SK-N-SH treated with all-trans-retinoic acid at 6 μM for 48 hours (cell line): ENCODE measurements around the gene ZNF384.
"Not testable (repeated sequence)": the region's sequence is repeated elsewhere in the genome, so short reads cannot be mapped to it uniquely, and the experiment has no call there.

Experiments used
- ATAC-seq: fragments of 200-7000 bp; cut with Tn5 transposase; 3 replicates; pipeline ENCODE4 v1.9.1; 2020; ENCODE audit warnings: mild to moderate bottlenecking, moderate library complexity
- ARNTL ChIP-seq: fragments of 450-650 bp; formaldehyde crosslinking; IDR thresholded peaks from 2 replicates; pipeline ENCODE4 v1.5.0; 2020; ENCODE audit warnings: low read depth, mild to moderate bottlenecking, moderate library complexity, borderline replicate concordance
- BACH2 ChIP-seq: fragments of 250-450 bp; sonication (Bioruptor Pico); IDR thresholded peaks from 2 replicates; pipeline ENCODE4 v1.9.0; 2021; ENCODE audit warnings: mild to moderate bottlenecking, borderline replicate concordance
- CSDC2 ChIP-seq: fragments of 250-450 bp; sonication (Bioruptor Pico); IDR thresholded peaks from 2 replicates; pipeline ENCODE4 v1.5.0; 2020; ENCODE audit warnings: mild to moderate bottlenecking, moderate library complexity
- GLIS3 ChIP-seq: fragments of 250-450 bp; sonication (Bioruptor Pico); IDR thresholded peaks from 2 replicates; pipeline ENCODE4 v1.5.0; 2020; ENCODE audit warnings: mild to moderate bottlenecking, moderate library complexity
- ISL1 ChIP-seq: fragments of 250-450 bp; sonication (Bioruptor Pico); IDR thresholded peaks from 2 replicates; pipeline ENCODE4 v2.1.2; 2022; ENCODE audit warnings: mild to moderate bottlenecking, moderate library complexity
- PPARA ChIP-seq: fragments of 250-450 bp; sonication (Bioruptor Pico); IDR thresholded peaks from 2 replicates; pipeline ENCODE4 v1.5.0; 2020; ENCODE audit warnings: mild to moderate bottlenecking, borderline replicate concordance
- SNAI2 ChIP-seq: fragments of 250-450 bp; sonication (Bioruptor Pico); IDR thresholded peaks from 2 replicates; pipeline ENCODE4 v1.5.0; 2020; ENCODE audit warnings: mild to moderate bottlenecking, moderate library complexity
- ZFP3 ChIP-seq: fragments of 250-450 bp; sonication (Bioruptor Pico); IDR thresholded peaks from 2 replicates; pipeline ENCODE4 v1.5.0; 2020; ENCODE audit warnings: mild to moderate bottlenecking, moderate library complexity
- ZFP30 ChIP-seq: fragments of 450-650 bp; formaldehyde crosslinking; IDR thresholded peaks from 2 replicates; pipeline ENCODE4 v1.5.0; 2022; ENCODE audit warnings: mild to moderate bottlenecking, moderate library complexity
- ZNF565 ChIP-seq: fragments of 450-650 bp; formaldehyde crosslinking; conservative IDR thresholded peaks from 2 replicates; pipeline ENCODE4 v1.5.0; 2020; ENCODE audit warnings: low read depth, mild to moderate bottlenecking, moderate library complexity
- ZNF70 ChIP-seq: fragments of 450-650 bp; formaldehyde crosslinking; IDR thresholded peaks from 2 replicates; pipeline ENCODE4 v1.5.0; 2020; ENCODE audit warnings: mild to moderate bottlenecking, moderate library complexity
- ZNF8 ChIP-seq: fragments of 450-650 bp; formaldehyde crosslinking; IDR thresholded peaks from 2 replicates; pipeline ENCODE4 v1.5.0; 2020; ENCODE audit warnings: mild to moderate bottlenecking, moderate library complexity
- TF ChIP-seq, protein P1 (sequence below): fragments of 250-450 bp; sonication (Bioruptor Pico); IDR thresholded peaks from 2 replicates; pipeline ENCODE4 v1.5.1; 2021; ENCODE audit warnings: mild to moderate bottlenecking, moderate library complexity
- TF ChIP-seq, protein P2 (sequence below): fragments of 250-450 bp; sonication (Bioruptor Pico); IDR thresholded peaks from 2 replicates; pipeline ENCODE4 v1.5.0; 2020; ENCODE audit warnings: mild to moderate bottlenecking, moderate library complexity
- TF ChIP-seq, protein P3 (sequence below): fragments of 250-450 bp; sonication (Bioruptor Pico); IDR thresholded peaks from 2 replicates; pipeline ENCODE4 v1.8.0; 2021; ENCODE audit warnings: low read depth, mild to moderate bottlenecking, moderate library complexity, borderline replicate concordance
- TF ChIP-seq, protein P4 (sequence below): fragments of 250-450 bp; sonication (Bioruptor Pico); IDR thresholded peaks from 2 replicates; pipeline ENCODE4 v1.8.0; 2020; ENCODE audit warnings: mild to moderate bottlenecking, moderate library complexity, borderline replicate concordance

ZNF384 gene

DNA sequence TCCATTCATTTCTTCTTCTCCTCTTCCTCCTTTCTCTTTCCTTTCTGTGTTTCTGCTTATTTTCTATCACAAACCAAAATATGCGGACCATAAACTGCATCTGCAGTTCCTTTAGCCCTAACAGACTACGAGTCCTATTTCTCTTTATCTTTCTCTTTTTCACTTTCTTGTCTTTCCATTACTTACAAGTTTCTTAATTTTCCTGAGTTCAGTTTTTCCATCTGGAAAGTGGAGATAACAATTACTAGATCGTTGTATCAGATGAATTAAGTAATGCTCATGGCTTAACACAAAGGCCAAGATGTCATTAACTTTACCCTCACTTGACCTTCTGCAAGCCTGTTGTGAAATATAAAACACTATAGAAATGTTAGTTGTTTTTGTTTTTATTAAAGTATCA is 33.7 kb upstream of the ZNF384 start:
- no peak for TF ChIP-seq ZNF70 (CRISPR knock-in tag)
- no peak for TF ChIP-seq ZFP3 (CRISPR knock-in tag)
- TF ChIP-seq ZNF8 (CRISPR knock-in tag): no peak
- no peak for TF ChIP-seq BACH2 (CRISPR knock-in tag)
- TF ChIP-seq ZFP30 (CRISPR knock-in tag): no peak
- TF ChIP-seq, protein P1, sequence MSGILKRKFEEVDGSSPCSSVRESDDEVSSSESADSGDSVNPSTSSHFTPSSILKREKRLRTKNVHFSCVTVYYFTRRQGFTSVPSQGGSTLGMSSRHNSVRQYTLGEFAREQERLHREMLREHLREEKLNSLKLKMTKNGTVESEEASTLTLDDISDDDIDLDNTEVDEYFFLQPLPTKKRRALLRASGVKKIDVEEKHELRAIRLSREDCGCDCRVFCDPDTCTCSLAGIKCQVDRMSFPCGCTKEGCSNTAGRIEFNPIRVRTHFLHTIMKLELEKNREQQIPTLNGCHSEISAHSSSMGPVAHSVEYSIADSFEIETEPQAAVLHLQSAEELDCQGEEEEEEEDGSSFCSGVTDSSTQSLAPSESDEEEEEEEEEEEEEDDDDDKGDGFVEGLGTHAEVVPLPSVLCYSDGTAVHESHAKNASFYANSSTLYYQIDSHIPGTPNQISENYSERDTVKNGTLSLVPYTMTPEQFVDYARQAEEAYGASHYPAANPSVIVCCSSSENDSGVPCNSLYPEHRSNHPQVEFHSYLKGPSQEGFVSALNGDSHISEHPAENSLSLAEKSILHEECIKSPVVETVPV: no peak
- TF ChIP-seq ISL1 (CRISPR knock-in tag): no peak
- no peak for TF ChIP-seq PPARA (CRISPR knock-in tag)
- no peak for TF ChIP-seq CSDC2 (CRISPR knock-in tag)

DNA sequence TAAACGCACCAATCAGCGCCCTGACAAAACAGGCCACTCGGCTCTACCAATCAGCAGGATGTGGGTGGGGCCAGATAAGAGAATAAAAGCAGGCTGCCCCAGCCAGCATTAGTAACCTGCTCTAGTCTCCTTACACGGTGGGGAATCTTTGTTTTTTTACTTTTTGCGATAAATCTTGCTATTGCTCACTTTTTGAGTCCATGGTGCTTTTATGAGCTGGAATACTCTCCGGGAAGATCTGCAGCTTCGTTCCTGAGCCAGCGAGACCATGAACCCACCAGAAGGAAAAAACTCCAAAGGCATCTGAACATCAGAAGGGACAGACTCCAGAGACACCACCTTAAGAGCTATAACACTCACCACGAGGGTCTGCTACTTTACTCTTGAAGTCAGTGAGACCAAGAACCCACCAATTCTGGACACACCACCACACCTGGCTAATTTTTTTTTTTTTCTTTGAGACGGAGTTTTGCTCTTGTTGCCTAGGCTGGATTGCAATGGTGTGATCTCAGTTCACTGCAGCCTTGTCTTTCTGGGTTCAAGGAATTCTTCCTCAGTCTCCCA is 27.8 kb upstream of the ZNF384 start:
- TF ChIP-seq CSDC2 (CRISPR knock-in tag): no peak
- ATAC-seq: no peak

More for the DNA sequence above, 33.7 kb upstream of the ZNF384 start:
- no peak for ATAC-seq

DNA sequence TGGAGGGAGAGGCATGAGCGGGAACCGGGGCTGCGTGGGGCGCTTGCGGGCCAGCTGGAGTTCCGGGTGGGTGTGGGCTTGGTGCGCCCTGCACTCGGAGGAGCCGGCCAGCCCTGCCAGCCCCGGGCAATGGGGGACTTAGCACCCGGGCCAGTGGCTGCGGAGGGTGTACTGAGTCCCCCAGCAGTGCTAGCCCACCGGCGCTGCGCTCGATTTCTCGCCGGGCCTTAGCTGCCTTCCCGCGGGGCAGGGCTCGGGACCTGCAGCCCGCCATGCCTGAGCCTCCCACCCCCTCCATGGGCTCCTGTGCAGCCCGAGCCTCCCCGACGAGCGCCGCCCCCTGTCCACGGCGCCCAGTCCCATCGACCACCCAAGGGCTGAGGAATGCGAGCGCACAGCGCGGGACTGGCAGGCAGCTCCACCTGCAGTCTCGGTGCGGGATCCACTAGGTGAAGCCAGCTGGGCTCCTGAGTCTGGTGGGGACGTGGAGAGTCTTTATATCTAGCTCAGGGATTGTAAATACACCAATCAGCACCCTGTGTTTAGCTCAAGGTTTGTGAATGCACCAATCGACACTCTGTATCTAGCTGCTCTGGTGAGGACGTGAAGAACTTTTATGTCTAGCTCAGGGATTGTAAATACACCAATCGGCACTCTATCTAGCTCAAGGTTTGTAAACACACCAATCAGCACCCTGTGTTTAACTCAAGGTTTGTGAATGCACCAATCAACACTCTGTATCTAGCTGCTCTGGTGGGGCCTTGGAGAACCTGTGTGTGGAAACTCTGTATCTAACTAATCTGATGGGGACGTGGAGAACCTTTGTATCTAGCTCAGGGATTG is 27.1 kb upstream of the ZNF384 start:
- ATAC-seq: not testable (repeated sequence)

DNA sequence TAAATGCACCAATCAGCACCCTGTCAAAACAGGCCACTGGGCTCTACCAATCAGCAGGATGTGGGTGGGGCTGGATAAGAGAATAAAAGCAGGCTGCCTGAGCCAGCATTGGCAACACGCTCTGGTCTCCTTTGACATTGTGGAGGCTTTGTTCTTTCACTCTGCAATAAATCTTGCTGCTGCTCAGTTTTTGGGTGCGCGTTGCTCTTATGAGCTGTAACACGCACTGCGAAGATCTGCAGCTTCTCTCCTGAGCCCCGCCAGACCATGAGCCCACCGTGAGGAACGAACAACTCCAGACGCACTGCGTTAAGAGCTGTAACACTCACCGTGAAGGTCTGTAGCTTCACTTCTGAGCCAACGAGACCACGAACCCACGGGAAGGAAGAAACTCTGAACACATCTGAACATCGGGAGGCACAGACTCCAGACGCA is 19.8 kb upstream of the ZNF384 start:
- ATAC-seq: no peak
- no peak for TF ChIP-seq ZFP30 (CRISPR knock-in tag)
- TF ChIP-seq, protein P1: no peak
- no peak for TF ChIP-seq BACH2 (CRISPR knock-in tag)
- TF ChIP-seq, protein P2, sequence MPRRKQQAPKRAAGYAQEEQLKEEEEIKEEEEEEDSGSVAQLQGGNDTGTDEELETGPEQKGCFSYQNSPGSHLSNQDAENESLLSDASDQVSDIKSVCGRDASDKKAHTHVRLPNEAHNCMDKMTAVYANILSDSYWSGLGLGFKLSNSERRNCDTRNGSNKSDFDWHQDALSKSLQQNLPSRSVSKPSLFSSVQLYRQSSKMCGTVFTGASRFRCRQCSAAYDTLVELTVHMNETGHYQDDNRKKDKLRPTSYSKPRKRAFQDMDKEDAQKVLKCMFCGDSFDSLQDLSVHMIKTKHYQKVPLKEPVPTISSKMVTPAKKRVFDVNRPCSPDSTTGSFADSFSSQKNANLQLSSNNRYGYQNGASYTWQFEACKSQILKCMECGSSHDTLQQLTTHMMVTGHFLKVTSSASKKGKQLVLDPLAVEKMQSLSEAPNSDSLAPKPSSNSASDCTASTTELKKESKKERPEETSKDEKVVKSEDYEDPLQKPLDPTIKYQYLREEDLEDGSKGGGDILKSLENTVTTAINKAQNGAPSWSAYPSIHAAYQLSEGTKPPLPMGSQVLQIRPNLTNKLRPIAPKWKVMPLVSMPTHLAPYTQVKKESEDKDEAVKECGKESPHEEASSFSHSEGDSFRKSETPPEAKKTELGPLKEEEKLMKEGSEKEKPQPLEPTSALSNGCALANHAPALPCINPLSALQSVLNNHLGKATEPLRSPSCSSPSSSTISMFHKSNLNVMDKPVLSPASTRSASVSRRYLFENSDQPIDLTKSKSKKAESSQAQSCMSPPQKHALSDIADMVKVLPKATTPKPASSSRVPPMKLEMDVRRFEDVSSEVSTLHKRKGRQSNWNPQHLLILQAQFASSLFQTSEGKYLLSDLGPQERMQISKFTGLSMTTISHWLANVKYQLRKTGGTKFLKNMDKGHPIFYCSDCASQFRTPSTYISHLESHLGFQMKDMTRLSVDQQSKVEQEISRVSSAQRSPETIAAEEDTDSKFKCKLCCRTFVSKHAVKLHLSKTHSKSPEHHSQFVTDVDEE (CRISPR knock-in tag): no peak
- no peak for TF ChIP-seq ZNF8 (CRISPR knock-in tag)
- TF ChIP-seq ZNF70 (CRISPR knock-in tag): no peak
- TF ChIP-seq ZNF565 (CRISPR knock-in tag): no peak
- no peak for TF ChIP-seq PPARA (CRISPR knock-in tag)
- TF ChIP-seq SNAI2 (CRISPR knock-in tag): no peak
- TF ChIP-seq, protein P3, sequence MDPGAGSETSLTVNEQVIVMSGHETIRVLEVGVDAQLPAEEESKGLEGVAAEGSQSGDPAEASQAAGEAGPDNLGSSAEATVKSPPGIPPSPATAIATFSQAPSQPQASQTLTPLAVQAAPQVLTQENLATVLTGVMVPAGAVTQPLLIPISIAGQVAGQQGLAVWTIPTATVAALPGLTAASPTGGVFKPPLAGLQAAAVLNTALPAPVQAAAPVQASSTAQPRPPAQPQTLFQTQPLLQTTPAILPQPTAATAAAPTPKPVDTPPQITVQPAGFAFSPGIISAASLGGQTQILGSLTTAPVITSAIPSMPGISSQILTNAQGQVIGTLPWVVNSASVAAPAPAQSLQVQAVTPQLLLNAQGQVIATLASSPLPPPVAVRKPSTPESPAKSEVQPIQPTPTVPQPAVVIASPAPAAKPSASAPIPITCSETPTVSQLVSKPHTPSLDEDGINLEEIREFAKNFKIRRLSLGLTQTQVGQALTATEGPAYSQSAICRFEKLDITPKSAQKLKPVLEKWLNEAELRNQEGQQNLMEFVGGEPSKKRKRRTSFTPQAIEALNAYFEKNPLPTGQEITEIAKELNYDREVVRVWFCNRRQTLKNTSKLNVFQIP (CRISPR knock-in tag): no peak

DNA sequence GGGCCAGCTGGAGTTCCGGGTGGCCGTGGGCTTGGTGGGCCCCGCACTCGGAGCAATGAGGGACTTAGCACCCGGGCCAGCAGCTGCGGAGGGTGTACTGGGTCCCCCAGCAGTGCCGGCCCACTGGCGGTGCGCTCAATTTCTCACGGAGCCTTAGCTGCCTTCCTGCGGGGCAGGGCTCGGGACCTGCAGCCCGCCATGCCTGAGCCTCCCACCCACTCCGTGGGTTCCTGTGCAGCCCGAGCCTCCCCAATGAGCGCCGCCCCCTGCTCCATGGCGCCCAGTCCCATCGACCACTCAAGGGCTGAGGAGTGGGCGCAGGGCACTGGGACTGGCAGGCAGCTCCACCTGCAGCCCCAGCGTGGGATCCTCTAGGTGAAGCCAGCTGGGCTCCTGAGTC is 19.2 kb upstream of the ZNF384 start:
- ATAC-seq: not testable (repeated sequence)

DNA sequence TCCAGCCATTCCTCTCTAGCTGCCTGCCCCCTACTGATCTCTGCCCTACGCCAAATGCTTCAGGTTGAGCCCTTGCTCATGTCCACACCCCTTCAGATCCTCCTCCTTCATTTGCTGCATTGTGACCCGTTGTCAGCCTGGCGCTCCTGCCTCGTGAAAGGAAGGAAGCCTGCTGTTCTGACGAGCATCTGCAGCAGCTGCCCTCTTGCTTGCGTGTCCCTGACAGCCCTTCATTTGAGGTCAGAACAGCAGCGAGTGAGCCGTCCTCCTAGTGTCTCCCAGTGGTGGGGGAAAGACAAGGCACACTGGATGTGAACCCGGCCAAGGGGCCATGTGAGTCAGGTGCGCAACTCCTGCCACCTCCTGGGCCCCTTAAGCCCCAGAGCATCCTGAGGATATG is 14.5 kb upstream of the ZNF384 start:
- ATAC-seq: no peak
- TF ChIP-seq, protein P1: no peak
- TF ChIP-seq, protein P4, sequence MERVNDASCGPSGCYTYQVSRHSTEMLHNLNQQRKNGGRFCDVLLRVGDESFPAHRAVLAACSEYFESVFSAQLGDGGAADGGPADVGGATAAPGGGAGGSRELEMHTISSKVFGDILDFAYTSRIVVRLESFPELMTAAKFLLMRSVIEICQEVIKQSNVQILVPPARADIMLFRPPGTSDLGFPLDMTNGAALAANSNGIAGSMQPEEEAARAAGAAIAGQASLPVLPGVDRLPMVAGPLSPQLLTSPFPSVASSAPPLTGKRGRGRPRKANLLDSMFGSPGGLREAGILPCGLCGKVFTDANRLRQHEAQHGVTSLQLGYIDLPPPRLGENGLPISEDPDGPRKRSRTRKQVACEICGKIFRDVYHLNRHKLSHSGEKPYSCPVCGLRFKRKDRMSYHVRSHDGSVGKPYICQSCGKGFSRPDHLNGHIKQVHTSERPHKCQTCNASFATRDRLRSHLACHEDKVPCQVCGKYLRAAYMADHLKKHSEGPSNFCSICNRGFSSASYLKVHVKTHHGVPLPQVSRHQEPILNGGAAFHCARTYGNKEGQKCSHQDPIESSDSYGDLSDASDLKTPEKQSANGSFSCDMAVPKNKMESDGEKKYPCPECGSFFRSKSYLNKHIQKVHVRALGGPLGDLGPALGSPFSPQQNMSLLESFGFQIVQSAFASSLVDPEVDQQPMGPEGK (CRISPR knock-in tag): no peak
- TF ChIP-seq ZNF70 (CRISPR knock-in tag): no peak
- TF ChIP-seq GLIS3 (CRISPR knock-in tag): no peak
- TF ChIP-seq ARNTL: no peak
